Effector memory CD8-positive, alpha-beta T cell (primary cell): ENCODE results near the gene ZNF644.

ENCODE experiments used
- ATAC-seq: fragments of 150-1000 bp; cut with Tn5 transposase; replicated peaks from 2 replicates; pipeline ENCODE4 v1.10.0; 2021; ENCODE audit warnings: mild to moderate bottlenecking, moderate library complexity
- DNase-seq, 3 experiments: peaks; one replicate each; pipeline ENCODE4 v3.0.0; 2021
- H3K27ac Mint-ChIP-seq, 2 donors: one replicate each; pipeline ENCODE4 v1.8.0; 2022; ENCODE audit warnings: mild to moderate bottlenecking in 2 of 2, mixed read lengths in 2 of 2, moderate library complexity in 2 of 2
- H3K27me3 Mint-ChIP-seq, 2 donors: one replicate each; pipeline ENCODE4 v1.8.0; 2022; ENCODE audit warnings: mixed read lengths in 2 of 2
- H3K36me3 Mint-ChIP-seq: one replicate; pipeline ENCODE4 v1.8.0; 2022; ENCODE audit warnings: mild to moderate bottlenecking, moderate library complexity, mixed read lengths; ENCODE audit not compliant: insufficient read depth
- H3K4me1 Mint-ChIP-seq, 2 donors: one replicate each; pipeline ENCODE4 v1.8.0; 2022; ENCODE audit warnings: low read depth in 2 of 2, mixed read lengths in 2 of 2
- H3K4me3 Mint-ChIP-seq, 2 donors: one replicate each; pipeline ENCODE4 v1.8.0; 2022; ENCODE audit warnings: mild to moderate bottlenecking in 2 of 2, mixed read lengths in 2 of 2, moderate library complexity in 2 of 2
- H3K9me3 Mint-ChIP-seq, 2 donors: one replicate each; pipeline ENCODE4 v1.8.0; 2022; ENCODE audit warnings: mixed read lengths in 2 of 2

ZNF644 gene

DNA sequence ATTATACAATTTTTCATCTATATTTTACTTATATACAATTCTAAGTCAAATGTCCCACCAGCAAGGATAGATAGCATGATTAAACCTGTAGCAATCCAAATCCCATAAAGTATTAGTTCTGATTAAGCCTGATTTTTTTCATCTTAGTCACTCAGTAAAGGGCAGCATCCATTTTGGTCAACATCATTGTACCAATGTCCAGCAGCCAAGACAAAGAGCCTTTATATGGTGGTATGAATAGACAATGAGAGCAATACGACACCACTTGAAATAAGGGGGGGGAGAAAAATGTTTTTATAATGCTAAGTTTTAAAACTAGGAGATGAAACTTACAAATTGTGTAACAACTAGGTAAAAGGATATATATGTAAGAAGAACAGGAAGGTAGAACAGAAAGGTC is 7.4 kb downstream of the ZNF644 start:
- no peaks in the 10 kb centered on the region for H3K27me3 Mint-ChIP-seq
- H3K27ac Mint-ChIP-seq, result no peak overlapping the region
- H3K9me3 Mint-ChIP-seq, result no peaks in the 10 kb centered on the region
- H3K4me1 Mint-ChIP-seq, result peaks cover 50 to 78% of the 10 kb centered on the region in 2 donors
- DNase-seq (no peak), ATAC-seq (no peak)
- H3K36me3 Mint-ChIP-seq, result peaks cover 25% of the 10 kb centered on the region
- no peak overlapping the region for H3K4me3 Mint-ChIP-seq

DNA sequence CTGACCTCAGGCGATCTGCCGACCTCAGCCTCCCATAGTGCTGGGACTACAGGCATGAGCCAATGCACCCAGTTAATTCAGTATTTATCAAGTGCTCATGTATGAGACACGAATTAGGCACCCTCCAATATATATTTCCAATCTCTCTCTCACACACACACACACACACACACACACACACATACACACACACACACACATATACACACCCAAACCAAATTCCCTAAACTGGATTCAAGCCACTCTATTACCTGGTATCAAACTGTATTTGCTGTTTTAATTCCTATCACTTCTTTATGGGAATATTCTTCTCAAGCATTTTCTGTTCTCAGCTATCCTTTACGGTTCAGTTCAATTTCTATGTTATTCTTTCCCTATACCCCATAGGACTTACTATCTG is 8.5 kb downstream of the ZNF644 start:
- no peak for ATAC-seq
- H3K4me1 Mint-ChIP-seq, result peaks cover 49 to 73% of the 10 kb centered on the region in 2 donors
- no peaks in the 10 kb centered on the region for H3K27me3 Mint-ChIP-seq
- H3K27ac Mint-ChIP-seq, result no peak overlapping the region
- H3K4me3 Mint-ChIP-seq, result no peak overlapping the region
- H3K9me3 Mint-ChIP-seq, result no peaks in the 10 kb centered on the region
- DNase-seq, result no peak
- peaks cover 20% of the 10 kb centered on the region for H3K36me3 Mint-ChIP-seq

DNA sequence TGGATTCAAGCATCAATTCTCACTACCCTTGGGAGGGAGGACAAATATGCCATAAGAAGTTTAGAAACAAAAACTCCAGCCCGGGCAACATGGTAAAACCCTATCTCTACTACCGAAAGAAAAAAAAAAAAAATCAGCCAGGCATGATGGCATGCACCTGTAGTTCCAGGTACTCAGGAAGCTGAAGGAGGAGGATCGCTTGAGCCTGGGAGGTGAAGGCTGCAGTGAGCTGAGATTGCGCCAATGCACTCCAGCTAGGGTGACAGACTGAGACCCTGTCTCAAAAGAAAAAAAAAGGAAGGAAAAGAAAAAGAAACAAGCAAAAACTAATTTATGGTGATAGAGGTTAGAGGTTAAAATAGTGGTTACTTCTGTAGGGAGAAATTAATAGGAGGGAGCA is 9.6 kb downstream of the ZNF644 start:
- Mint-ChIP-seq H3K27me3 (no peaks in the 10 kb centered on the region), H3K9me3 (no peaks in the 10 kb centered on the region), H3K36me3 (peaks cover 16% of the 10 kb centered on the region), H3K4me1 (peaks cover 47 to 71% of the 10 kb centered on the region in 2 donors), H3K4me3 (peak overlapping the region in 1 of 2 donors; percentile 2), H3K27ac (peak overlapping the region in 1 of 2 donors; percentile 1)
- ATAC-seq (no peak), DNase-seq (no peak)

DNA sequence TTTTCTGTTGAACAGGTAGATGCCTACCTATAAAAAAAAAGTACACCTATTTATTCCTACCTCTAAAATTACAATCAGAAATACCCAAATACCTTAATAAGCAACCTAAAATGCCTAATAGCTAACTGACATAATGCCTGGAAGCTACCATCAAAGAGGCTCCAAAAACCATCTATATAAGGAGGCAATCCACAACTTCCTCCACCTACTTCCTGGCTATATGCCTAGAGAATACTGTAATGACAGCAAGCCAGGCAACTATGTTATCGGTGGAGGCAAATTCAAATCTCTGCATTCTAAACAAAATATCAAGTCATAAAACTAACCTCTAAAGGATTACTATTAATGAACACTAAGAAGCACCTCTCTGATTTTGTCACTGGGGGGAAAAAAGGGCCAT is 10.1 kb downstream of the ZNF644 start:
- no peaks in the 10 kb centered on the region for H3K27me3 Mint-ChIP-seq
- H3K4me3 Mint-ChIP-seq, result peak overlapping the region in 1 of 2 donors; percentile 2
- H3K9me3 Mint-ChIP-seq, result no peaks in the 10 kb centered on the region
- H3K36me3 Mint-ChIP-seq, result peaks cover 13% of the 10 kb centered on the region
- peaks cover 48 to 70% of the 10 kb centered on the region in 2 donors for H3K4me1 Mint-ChIP-seq
- no peak for DNase-seq
- H3K27ac Mint-ChIP-seq, result no peak overlapping the region
- peak; percentile 21 for ATAC-seq

DNA sequence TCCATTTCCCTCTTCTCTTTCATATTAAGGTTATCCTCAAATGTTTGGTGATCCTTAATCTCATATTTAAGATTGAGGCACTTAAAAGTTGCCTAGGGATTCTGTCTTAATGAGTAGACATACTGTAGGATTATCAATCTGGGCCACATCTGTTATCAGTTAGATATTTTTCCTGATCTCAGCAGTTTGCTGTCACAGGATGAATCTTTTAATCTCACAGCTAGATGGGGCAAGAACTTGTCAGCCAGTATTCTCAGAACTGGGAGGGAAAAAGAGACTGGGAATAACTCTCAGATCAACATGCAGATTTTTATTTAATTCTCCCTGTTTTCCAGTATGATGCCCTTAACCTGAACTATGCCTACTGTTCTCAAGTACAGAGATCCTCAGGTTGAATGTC is 14.0 kb downstream of the ZNF644 start:
- H3K36me3 Mint-ChIP-seq, result peaks cover 13% of the 10 kb centered on the region
- DNase-seq, result no peak
- no peaks in the 10 kb centered on the region for H3K27me3 Mint-ChIP-seq
- no peak overlapping the region for H3K4me3 Mint-ChIP-seq
- H3K9me3 Mint-ChIP-seq, result no peaks in the 10 kb centered on the region
- ATAC-seq, result no peak
- peaks cover 50 to 74% of the 10 kb centered on the region in 2 donors for H3K4me1 Mint-ChIP-seq
- peak overlapping the region; percentile 17 to 23 for H3K27ac Mint-ChIP-seq

DNA sequence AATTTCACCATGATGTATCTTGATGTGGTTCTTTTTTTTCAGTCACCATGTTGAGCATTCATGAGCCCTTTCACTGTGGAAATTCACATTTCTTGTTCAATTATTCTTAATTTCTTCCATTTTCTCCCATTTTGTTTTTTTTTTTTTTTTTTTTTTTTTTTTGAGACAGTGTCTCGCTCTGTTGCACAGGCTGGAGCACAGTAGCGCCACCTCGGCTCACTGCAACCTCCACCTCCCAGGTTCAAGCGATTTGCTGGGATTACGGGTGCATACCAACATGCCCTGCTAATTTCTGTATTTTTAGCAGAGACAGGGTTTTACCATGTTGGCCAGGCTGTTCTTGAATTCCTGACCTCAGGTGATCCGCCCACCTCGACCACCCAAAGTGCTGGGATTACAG is 14.7 kb downstream of the ZNF644 start:
- Mint-ChIP-seq H3K36me3 (peaks cover 11% of the 10 kb centered on the region), H3K9me3 (no peaks in the 10 kb centered on the region), H3K27ac (peak overlapping the region; percentile 17 to 23), H3K27me3 (no peaks in the 10 kb centered on the region), H3K4me1 (peaks cover 45 to 73% of the 10 kb centered on the region in 2 donors), H3K4me3 (peak overlapping the region in 1 of 2 donors; percentile 25)
- ATAC-seq, result no peak
- DNase-seq, result no peak

DNA sequence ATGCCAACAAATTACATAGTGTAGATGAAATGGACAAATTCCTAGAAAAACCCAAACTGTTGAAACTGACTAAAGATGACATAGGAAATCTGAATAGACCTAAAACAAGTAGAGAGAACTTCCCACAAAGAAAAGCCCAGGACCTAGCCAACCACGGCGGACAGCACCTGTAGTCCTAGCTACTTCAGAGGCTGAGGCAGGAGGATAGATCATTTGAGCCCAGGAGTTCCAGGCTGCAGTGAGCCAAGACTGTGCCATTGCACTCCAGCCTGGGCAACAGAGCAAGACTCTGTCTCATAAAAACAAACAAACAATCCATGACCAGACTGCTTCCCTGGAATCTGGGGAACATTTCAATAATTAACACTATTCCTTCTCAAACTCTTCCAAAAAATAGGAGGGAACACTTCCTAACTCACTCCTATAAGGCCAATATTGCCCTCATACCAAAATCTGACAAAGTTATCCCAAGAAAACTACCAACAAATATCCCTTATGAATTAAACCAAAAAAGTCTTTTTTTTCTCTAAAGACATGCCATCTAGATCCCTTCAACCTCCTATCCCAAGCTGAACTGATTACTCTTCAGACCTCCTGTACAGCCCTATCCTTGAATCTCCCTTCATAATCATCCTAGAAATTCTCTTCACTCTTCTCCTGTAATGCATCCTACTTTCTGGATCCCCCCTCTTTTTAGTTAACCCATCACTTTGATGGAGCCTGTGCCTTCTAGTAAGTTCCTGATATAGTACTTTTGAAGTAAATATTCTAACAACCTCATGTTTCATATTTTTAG is 15.5 kb downstream of the ZNF644 start:
- H3K4me3 Mint-ChIP-seq, result peak overlapping the region; percentile 1 to 25
- no peaks in the 10 kb centered on the region for H3K9me3 Mint-ChIP-seq
- ATAC-seq, result no peak
- H3K27ac Mint-ChIP-seq, result peak overlapping the region in 1 of 2 donors; percentile 6
- H3K27me3 Mint-ChIP-seq, result no peaks in the 10 kb centered on the region
- peaks cover 10% of the 10 kb centered on the region for H3K36me3 Mint-ChIP-seq
- peaks cover 47 to 76% of the 10 kb centered on the region in 2 donors for H3K4me1 Mint-ChIP-seq
- DNase-seq, result no peak

DNA sequence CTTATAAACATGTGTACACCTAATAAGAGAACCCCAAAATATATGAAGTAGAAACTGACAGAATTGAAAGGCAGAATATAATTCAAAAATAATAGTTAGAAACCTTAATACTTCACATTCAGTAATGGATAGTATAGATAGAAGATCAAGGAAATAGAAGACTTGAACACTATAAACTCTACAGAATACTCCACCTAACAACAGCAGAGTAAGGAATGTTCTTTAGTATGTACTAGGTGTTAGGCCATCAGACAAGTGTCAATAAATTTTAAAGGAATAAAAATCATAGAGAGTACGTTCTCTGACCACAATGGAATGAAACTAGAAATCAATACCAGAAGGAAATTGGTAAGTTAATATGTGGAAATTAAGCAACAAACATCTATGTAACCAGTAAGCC is 16.6 kb downstream of the ZNF644 start:
- ATAC-seq (no peak), DNase-seq (no peak)
- Mint-ChIP-seq H3K36me3 (peaks cover 9% of the 10 kb centered on the region), H3K9me3 (no peaks in the 10 kb centered on the region), H3K4me3 (peak overlapping the region in 1 of 2 donors; percentile 25), H3K27me3 (no peaks in the 10 kb centered on the region), H3K27ac (peak overlapping the region in 1 of 2 donors; percentile 11), H3K4me1 (peaks cover 54 to 76% of the 10 kb centered on the region in 2 donors)

DNA sequence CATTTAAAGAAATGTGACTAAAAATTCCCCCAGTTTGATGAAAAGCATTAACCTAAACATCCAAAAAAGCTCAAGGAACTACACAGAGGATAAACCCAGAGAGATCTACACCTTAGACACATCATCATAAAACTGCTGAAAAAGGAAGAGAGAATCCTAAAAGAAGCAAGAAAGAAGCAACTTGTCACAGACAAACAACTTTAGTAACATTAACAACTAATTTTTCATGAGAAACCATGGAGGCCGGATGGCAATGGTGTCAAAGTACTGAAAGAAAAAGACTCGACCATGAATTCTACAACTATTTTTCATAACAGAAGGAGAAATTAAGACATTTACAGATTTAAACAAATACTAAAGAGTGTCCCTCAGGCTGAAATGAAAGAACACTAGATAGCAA is 17.7 kb downstream of the ZNF644 start:
- Mint-ChIP-seq H3K9me3 (no peaks in the 10 kb centered on the region), H3K36me3 (peaks cover 14% of the 10 kb centered on the region), H3K4me1 (peaks cover 61 to 81% of the 10 kb centered on the region in 2 donors), H3K27me3 (no peaks in the 10 kb centered on the region), H3K4me3 (no peak overlapping the region), H3K27ac (no peak overlapping the region)
- ATAC-seq (no peak), DNase-seq (no peak)

DNA sequence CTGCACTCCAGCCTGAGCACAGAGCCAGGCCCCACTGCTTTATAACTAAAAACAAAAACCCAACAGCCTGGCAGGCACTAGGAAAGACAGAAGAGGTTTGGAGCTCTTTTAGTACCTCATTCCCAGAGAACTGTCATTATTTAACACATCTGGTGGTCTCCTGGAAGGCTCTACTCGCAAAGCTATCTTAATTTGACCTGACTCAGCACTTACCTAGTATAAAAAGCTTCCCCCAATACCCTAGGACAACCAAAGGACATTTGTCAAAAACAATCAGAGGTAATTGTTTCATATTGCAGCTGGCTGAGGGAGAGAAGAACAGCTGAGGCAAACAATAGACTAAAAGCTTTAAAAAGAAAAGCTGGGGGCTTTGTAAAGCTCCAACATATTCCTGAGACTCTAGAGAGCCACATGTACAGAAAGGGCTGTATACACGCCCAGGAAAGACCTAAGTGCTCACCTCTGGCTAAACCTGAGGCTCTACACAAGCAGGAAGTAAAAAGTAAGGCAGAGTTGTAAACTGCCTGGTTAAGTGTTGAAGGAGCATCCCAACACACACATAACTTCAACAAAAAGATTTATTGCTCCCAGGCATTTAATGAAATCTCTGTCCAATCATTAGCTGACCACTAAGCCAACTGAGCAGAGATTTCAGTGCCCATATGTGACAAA is 25.0 kb downstream of the ZNF644 start:
- ATAC-seq (no peak), DNase-seq (no peak)
- Mint-ChIP-seq H3K27me3 (no peaks in the 10 kb centered on the region), H3K27ac (peak overlapping the region in 1 of 2 donors; percentile 17), H3K4me1 (peaks cover 78 to 89% of the 10 kb centered on the region in 2 donors), H3K4me3 (peak overlapping the region; percentile 16 to 27), H3K9me3 (no peaks in the 10 kb centered on the region), H3K36me3 (peaks cover 20% of the 10 kb centered on the region)

DNA sequence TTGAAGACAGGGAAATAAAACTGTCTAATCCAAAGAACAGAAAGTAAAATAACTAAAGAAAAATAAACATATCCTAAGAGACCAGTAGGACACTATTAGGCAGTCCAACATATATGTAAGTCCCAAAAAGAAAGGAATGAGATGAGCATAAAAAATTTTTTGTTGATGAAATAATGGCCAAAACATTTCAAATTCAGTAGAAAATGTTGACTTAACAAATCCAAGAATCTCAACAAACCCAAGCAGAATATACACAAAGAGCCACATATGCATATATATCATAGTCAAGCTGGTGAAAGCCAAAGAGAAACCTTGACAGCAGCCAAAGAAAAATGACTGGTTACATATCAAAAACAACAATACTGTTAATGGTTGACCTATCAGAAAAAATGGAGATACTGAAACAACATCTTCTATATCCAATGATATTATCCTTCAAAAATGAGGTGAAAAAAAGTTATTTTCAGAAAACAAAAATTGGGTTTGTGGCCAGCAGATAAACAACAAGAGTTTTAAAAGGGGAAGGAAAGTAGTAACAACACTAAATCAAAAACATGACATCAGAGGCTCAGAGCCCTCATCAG is 26.4 kb downstream of the ZNF644 start:
- H3K27ac Mint-ChIP-seq, result peak overlapping the region; percentile 13 to 75
- ATAC-seq (no peak), DNase-seq (no peak)
- H3K4me3 Mint-ChIP-seq, result peak overlapping the region in 1 of 2 donors; percentile 39
- peaks cover 73 to 92% of the 10 kb centered on the region in 2 donors for H3K4me1 Mint-ChIP-seq
- no peaks in the 10 kb centered on the region for H3K9me3 Mint-ChIP-seq
- no peaks in the 10 kb centered on the region for H3K27me3 Mint-ChIP-seq
- peaks cover 20% of the 10 kb centered on the region for H3K36me3 Mint-ChIP-seq

DNA sequence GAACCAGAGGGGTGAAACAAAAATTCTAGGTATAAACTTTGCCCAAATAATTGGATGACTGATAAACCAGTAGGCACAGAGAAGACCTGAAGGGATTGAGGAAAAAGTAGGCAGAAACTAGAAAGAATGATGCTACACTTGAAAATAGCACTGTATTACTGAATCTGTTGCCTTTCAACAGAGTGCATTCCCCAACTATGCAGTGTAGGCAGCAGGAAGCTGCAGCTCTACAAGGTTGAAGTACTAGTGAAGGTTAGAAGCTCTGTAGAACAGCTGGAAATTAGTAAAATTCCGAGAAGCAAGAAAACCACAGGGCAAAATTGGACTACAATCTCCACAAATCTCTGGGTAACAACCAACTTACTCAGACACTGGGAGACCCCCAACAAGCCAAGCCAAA is 27.4 kb downstream of the ZNF644 start:
- DNase-seq (no peak), ATAC-seq (peak; percentile 31)
- Mint-ChIP-seq H3K9me3 (no peaks in the 10 kb centered on the region), H3K27ac (peak overlapping the region in 1 of 2 donors; percentile 13), H3K4me1 (peaks cover 65 to 92% of the 10 kb centered on the region in 2 donors), H3K36me3 (peaks cover 17% of the 10 kb centered on the region), H3K27me3 (no peaks in the 10 kb centered on the region), H3K4me3 (peak overlapping the region; percentile 39 to 45)

DNA sequence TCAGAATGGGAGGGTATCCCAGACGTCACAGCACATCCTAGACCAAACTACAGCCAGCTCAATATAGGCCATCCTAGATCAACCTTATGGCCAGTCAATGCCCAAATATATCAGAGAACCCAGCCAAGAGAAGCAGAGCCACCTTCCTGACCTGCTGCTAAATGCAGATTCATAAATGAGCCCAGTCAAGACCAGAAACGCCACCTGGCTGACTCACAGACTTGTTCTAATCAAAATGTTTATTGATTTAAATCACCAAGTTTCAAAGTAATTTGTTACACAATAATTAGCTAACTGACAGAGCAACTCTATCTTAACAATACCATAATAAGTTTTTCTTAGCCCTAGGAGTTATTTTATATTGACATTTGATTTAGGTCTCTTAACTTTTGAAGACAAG is 28.6 kb downstream of the ZNF644 start:
- H3K4me1 Mint-ChIP-seq, result peaks cover 53 to 90% of the 10 kb centered on the region in 2 donors
- no peak for ATAC-seq
- peak overlapping the region in 1 of 2 donors; percentile 11 for H3K4me3 Mint-ChIP-seq
- H3K27me3 Mint-ChIP-seq, result no peaks in the 10 kb centered on the region
- no peak for DNase-seq
- peaks cover 19% of the 10 kb centered on the region for H3K36me3 Mint-ChIP-seq
- peak overlapping the region; percentile 6 to 71 for H3K27ac Mint-ChIP-seq
- peaks cover under 1 to 8% of the 10 kb centered on the region in 2 donors for H3K9me3 Mint-ChIP-seq
